ENCODE data around the gene COL4A6.

GRCh38 chrX:108396986-108397385 is 41.2 kb downstream of the COL4A6 start:
- TF ChIP-seq MAX (IDR thresholded peaks at IDR 0.05; ENCODE audit: insufficient read depth, insufficient read length): no peak
- no peak for TF ChIP-seq JUN (IDR thresholded peaks at IDR 0.05; ENCODE audit: borderline replicate concordance, insufficient read depth, insufficient read length, low read depth)
- no peak for TF ChIP-seq POLR2A (IDR thresholded peaks at IDR 0.05; ENCODE audit: low read depth, low read length)
- TF ChIP-seq CTCF (IDR thresholded peaks at IDR 0.05; ENCODE audit: extremely low read depth in 1 of 2, insufficient read depth in 1 of 2, low read depth in 1 of 2, low read length in 2 of 2): no peak
- no peak for TF ChIP-seq POLR2AphosphoS5 (IDR thresholded peaks at IDR 0.05; ENCODE audit: insufficient read depth, low read depth, low read length)
- TF ChIP-seq EZH2 (IDR thresholded peaks at IDR 0.05; ENCODE audit: borderline replicate concordance, low read depth, low read length, severe bottlenecking): no peak
- no peak for TF ChIP-seq MYC (IDR thresholded peaks at IDR 0.05; ENCODE audit: low read depth, low read length)

All from endothelial cell of umbilical vein (primary cell).